WERI-Rb-1 (cell line): Measurements from ENCODE around the gene RPL7A.

Experiments
- DNase-seq: peaks from one replicate; pipeline ENCODE4 v3.0.0-alpha.2; 2020
- H3K27ac ChIP-seq: fragments of 250-450 bp; sonication (Bioruptor Pico); 2 replicates; pipeline ENCODE4 v1.5.1; 2020; ENCODE audit warnings: mild to moderate bottlenecking, moderate library complexity
- H3K27me3 ChIP-seq: fragments of 250-450 bp; sonication (Bioruptor Pico); 2 replicates; pipeline ENCODE4 v1.5.1; 2021; ENCODE audit warnings: mild to moderate bottlenecking, low read depth, moderate library complexity; ENCODE audit not compliant: insufficient read depth, severe bottlenecking
- H3K36me3 ChIP-seq: fragments of 250-450 bp; sonication (Bioruptor Pico); 2 replicates; pipeline ENCODE4 v1.5.1; 2020; ENCODE audit warnings: mild to moderate bottlenecking, moderate library complexity
- H3K4me3 ChIP-seq: 2 replicates; pipeline ENCODE4 v1.5.1; 2011; ENCODE audit warnings: low read depth, mild to moderate bottlenecking, control low read depth, low read length
- H3K9me3 ChIP-seq: fragments of 250-450 bp; sonication (Bioruptor Pico); 2 replicates; pipeline ENCODE4 v1.5.1; 2021; ENCODE audit warnings: mild to moderate bottlenecking, moderate library complexity; ENCODE audit not compliant: severe bottlenecking
- CTCF ChIP-seq: IDR thresholded peaks from 2 replicates; pipeline ENCODE4 v1.5.1; 2011; ENCODE audit warnings: low read depth, mild to moderate bottlenecking, control low read depth, inconsistent platforms, low read length

Gene RPL7A

DNA sequence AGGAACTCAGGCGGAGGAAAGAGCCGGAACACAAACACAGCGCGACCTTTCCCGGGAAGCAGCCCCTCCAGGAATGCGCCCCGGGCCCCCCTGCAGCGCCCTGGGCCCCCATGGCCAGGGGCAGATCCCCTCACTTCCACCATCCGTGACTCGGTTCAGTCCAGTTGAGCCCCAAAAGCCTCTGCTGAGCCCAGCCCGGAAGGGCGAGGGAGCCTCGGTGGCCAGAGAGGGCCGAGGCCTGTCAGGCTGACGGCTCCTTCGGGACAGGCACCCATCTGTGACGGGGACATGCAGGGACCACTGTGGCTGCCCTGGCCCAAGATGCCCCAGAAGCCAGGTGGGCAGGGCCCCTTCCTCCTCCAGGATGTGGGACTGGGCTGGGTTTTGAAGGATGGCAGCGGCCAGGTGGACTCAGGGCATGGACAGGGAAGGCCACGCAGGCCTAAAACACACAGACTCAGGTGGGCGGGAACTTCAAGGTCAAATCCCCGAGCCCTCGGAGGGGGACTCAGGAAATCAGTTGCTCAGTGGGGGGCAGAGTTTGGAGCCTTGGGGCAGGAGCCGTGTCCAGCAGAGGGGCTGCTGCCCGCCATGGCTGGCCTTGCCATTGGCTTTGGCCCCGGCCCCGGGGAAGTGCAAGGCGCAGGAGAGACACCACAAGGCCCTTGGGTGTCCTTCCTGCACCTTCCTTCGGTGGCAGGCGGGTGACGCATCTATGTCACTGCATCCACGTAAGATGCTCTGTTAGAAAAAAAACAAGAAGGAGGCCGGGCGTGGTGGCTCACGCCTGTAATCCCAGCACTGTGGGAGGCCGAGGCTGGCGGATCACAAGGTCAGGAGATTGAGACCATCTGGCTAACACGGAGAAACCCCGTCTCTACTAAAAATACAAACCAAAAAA, 43.3 kb upstream of the RPL7A start:
- no peak for TF ChIP-seq CTCF
- DNase-seq: no peak
- Histone ChIP-seq H3K27me3 (no peaks in the 10 kb centered on the region), H3K27ac (no peak overlapping the region), H3K36me3 (no peaks in the 10 kb centered on the region), H3K9me3 (no peaks in the 10 kb centered on the region), H3K4me3 (no peak overlapping the region)

DNA sequence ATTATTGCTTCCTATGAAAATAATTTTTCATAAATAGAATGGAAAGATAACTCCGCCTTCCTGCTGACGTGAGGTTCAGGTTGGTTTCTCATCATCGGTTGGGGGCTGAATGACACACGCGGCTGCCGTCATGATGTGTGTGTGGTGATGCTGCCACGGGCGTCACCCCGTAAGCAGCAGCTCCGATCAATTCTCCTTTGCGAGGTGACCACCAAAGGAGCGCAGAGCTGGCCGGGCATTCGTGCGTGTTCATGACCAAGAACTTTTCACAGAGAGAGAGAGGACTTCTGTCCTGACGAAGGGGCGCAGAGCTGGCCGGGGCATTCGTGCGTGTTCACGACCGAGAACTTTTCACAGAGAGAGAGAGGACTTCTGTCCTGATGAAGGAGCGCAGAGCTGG, 42.3 kb upstream of the RPL7A start:
- Histone ChIP-seq H3K9me3 (no peaks in the 10 kb centered on the region), H3K4me3 (no peak overlapping the region), H3K27me3 (no peaks in the 10 kb centered on the region), H3K36me3 (no peaks in the 10 kb centered on the region), H3K27ac (no peak overlapping the region)
- no peak for TF ChIP-seq CTCF
- DNase-seq: no peak

DNA sequence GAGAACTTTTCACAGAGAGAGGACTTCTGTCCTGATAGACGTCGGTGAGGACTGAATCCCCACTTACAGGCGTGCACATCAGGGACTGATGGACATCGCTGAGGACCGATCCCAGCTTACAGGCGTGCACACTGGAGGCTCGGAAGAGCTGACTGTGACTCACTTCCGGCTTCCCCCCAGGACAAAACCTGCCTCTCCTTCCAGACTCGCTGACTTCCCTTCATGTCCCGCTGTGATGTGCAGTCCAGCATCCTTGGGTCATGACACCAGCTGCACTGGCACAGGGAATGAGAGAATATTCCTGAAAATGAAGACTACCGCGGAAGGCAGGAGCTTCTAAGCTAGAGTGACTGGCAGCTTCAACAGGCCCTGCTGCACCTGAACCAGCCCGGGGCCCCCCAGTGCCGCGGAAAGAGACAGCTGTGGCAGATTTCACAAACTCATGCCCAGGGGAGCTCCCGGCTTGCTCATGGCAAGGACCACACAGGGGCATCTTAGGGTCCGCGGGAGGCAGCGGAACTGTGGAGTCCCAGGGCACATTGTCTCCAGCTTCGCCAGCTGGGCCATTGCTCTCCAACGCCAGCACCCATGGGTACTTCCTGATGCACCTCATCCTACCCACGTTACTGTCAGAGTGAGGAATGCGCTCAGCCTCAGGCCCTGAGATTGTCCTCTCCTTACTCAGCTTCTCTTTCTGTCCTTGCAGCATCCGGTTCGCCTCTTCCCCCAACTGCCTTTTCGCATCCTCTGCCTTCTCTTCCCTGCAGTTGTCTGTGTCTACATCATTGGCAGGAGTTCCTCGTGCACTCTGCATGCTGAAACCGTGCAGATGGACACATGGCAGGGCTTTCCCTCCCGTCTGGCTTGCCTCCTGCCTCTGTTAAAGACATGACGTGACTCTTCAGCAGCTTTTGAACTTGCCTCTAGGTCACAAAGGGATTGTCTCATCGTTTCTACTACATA, 41.5 kb upstream of the RPL7A start:
- Histone ChIP-seq H3K36me3 (no peaks in the 10 kb centered on the region), H3K9me3 (no peaks in the 10 kb centered on the region), H3K27ac (no peak overlapping the region), H3K27me3 (no peaks in the 10 kb centered on the region), H3K4me3 (no peak overlapping the region)
- no peak for DNase-seq
- no peak for TF ChIP-seq CTCF

GRCh38 chr9:133307301-133307700, 40.7 kb upstream of the RPL7A start:
- H3K36me3 ChIP-seq: no peaks in the 10 kb centered on the region
- DNase-seq: no peak
- no peak overlapping the region for H3K27ac ChIP-seq
- no peaks in the 10 kb centered on the region for H3K9me3 ChIP-seq
- TF ChIP-seq CTCF: no peak
- no peak overlapping the region for H3K4me3 ChIP-seq
- no peaks in the 10 kb centered on the region for H3K27me3 ChIP-seq

DNA sequence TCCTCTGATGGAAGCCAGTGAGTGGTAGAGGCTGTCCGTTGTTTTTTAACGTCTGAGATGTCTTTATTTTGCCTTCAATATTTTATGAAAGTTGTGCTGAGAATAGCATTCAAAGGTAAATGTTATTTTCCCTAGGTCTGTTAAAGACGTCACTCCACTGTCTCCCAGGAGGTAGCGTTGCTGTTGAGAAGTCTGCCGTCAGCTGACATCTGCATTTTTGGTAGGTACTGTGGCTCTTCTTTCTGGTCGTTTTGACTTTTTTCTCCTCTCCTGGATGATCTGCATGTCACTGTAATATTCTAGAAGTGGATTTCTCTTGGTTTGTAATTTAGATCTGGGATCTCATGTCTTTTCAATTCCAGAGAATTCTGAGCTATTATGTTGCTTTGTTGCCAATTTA, 38.4 kb upstream of the RPL7A start:
- no peak for TF ChIP-seq CTCF
- Histone ChIP-seq H3K36me3 (no peaks in the 10 kb centered on the region), H3K4me3 (no peak overlapping the region), H3K27ac (no peak overlapping the region), H3K9me3 (no peaks in the 10 kb centered on the region), H3K27me3 (no peaks in the 10 kb centered on the region)
- no peak for DNase-seq
